Motor neuron (in vitro differentiated cells): ENCODE measurements around the gene TARS2. TPM values are rescaled to one million over a fixed set of nuclear protein-coding genes. Genes with fewer than 3 reads are reported as not detected.

Experiments used
- ATAC-seq, 8 experiments: fragments of 200-7000 bp; cut with Tn5 transposase; replicated peaks in 6 of 8; 2 replicates each; pipeline ENCODE4 v1.8.0; 2021; ENCODE audit warnings: mild to moderate bottlenecking in 8 of 8, moderate library complexity in 8 of 8
- H3K27ac ChIP-seq, 2 donors: fragments of 250-450 bp; sonication (Bioruptor Pico); 2 replicates each; pipeline ENCODE4 v1.9.0; 2021; ENCODE audit warnings: antibody characterized with exemption in 2 of 2, mild to moderate bottlenecking in 2 of 2, moderate library complexity in 1 of 2
- H3K4me1 ChIP-seq, 2 donors: fragments of 250-450 bp; sonication (Bioruptor Pico); replicated peaks in 1 of 2; 2 replicates each; pipeline ENCODE4 v1.6.1; 2021; ENCODE audit warnings: antibody characterized with exemption in 2 of 2, mild to moderate bottlenecking in 2 of 2, moderate library complexity in 1 of 2
- H3K4me3 ChIP-seq, 5 donors: fragments of 250-450 bp; sonication (Bioruptor Pico); 2 replicates each; pipeline ENCODE4 v1.9.0; 2021; ENCODE audit warnings: antibody characterized with exemption in 5 of 5, mild to moderate bottlenecking in 5 of 5, moderate library complexity in 4 of 5
- WGBS, 10 experiments: fragments of 450-650 bp; shearing (Covaris generic); methylation state at CpG; one replicate each; pipeline ENCODE4 v1.0.0; 2022; 5-methylcytosine and 5-hydroxymethylcytosine counted together
- in situ Hi-C, 9 experiments: fragments of 400-800 bp; cut with MboI; loops; one replicate each; pipeline ENCODE4 v1.15.0; 2021; ENCODE audit warnings: low sequenced_read_pairs in 9 of 9, low pct_unique_long_range_greater_than_20kb in 2 of 9; ENCODE audit not compliant: unreplicated experiment in 9 of 9
- total RNA-seq, 8 experiments: library from RNA; unstranded; fragments of 300-600 nt; gene quantifications; 2 replicates each; pipeline versions ENCODE4 v1.2.3 to v1.2.4, GENCODE V29; 2022

Gene TARS2, protein sequence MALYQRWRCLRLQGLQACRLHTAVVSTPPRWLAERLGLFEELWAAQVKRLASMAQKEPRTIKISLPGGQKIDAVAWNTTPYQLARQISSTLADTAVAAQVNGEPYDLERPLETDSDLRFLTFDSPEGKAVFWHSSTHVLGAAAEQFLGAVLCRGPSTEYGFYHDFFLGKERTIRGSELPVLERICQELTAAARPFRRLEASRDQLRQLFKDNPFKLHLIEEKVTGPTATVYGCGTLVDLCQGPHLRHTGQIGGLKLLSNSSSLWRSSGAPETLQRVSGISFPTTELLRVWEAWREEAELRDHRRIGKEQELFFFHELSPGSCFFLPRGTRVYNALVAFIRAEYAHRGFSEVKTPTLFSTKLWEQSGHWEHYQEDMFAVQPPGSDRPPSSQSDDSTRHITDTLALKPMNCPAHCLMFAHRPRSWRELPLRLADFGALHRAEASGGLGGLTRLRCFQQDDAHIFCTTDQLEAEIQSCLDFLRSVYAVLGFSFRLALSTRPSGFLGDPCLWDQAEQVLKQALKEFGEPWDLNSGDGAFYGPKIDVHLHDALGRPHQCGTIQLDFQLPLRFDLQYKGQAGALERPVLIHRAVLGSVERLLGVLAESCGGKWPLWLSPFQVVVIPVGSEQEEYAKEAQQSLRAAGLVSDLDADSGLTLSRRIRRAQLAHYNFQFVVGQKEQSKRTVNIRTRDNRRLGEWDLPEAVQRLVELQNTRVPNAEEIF
- 10 to 100 TPM; 24.1 to 51.0 (median 35.8) TPM for total RNA-seq

DNA sequence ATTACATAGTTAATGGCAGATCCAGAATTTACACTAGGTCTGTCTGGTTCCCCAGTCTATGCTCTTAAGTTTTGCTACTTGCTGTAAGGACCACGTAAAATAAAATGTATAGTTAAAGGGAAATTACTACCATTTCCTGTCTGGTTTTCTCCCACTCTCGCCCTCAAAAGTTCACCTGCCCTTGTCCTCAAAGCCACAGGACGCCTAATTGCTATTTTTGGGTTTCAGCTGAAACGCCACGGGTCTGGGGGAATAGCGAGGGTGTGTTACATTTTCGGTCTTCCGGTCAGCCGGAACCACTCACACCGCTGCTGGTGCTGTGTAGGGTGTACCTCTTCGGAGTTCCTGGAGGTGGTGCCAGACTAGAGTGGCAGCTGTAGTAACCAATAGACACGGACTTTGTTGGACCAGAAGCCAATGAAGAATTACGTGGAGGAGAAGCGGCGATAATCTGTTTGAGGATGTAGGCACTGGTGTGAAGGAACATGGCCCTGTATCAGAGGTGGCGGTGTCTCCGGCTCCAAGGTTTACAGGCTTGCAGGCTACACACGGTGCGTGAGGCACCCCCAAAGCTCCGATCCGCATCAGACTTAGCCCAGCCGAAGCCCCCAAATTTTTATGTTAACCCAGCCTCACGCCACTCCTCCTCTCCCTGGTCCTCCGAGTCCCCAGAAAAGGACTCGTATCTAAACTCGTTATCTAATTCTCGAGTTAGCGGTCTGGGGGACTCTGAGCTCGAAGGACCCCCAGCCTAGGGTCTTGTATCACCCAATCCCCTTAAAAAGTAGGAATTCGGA is at the start of gene TARS2:
Gene TARS2, plus strand, starts transcription at position 454 of the 797 bp plus-strand sequence. Its CDS starts 32 bp downstream, at position 486.
- in situ Hi-C loops, result no loop called here
- H3K4me1 ChIP-seq, result peaks cover 5 to 6% of the 10 kb centered on the region in 2 donors
- peak; percentile 100 for ATAC-seq
- 0 to 3% (median 0%) methylated on average over 1 to 26 of the region's 30 CpGs; no CpG with 5 or more reads in 2 of the 10 experiments for WGBS, 10 experiments
- H3K4me3 ChIP-seq, result peak within 1 kb of the TSS; percentile 78 to 92 (median 83)
- peak within 1 kb of the TSS; percentile 79 to 86 for H3K27ac ChIP-seq

DNA sequence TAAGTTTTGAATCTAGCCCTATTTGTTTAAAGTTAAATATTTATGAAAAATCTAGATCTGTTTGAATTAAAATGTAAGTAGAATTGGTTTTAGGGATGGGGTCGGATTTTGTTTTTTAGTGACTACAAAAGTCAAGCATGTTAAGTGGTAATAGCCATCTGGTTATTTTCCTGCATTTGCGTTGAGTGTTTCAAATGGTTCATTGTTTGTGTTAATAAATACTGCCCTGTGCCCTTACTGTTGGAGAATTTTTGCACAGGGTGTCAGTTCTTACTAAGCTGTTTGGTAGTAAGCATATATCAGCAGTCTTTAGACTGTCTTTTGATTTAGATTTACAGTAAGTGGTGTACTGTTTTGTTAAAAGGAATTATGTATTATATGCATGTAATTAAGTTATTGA is 46.1 kb upstream of the TARS2 start:
- 77 to 100% (median 94%) methylated on average over 1 to 2 of the region's 2 CpGs for WGBS, 10 experiments
- ATAC-seq, result no peak
- no peak overlapping the region for H3K27ac ChIP-seq
- H3K4me3 ChIP-seq, result no peak overlapping the region
- in situ Hi-C loops, result no loop called here
- H3K4me1 ChIP-seq, result no peaks in the 10 kb centered on the region

DNA sequence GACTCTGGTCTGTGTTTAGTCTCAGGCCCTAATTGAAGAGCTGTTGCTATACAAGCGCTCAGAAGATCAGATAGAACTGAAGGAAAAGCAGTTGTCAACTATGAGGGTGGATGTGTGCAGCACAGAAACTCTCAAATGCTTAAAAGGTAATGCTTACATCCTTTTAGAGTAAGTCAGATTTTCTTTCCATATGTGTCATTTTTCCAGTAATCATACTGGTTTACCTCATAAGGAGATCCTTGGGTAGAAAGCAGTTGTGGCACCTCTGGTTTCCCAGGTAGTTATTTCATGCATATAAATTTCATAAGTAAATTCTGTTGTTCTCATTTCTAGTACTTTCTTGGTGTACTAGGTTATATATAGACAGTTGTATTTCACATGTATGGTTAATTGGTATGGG is 43.0 kb upstream of the TARS2 start:
- Histone ChIP-seq H3K4me1 (no peaks in the 10 kb centered on the region), H3K4me3 (no peak overlapping the region), H3K27ac (no peak overlapping the region)
- no peak for ATAC-seq
- 86 to 100% (median 100%) methylated on average over 1 of the region's 1 CpG for WGBS, 10 experiments
- in situ Hi-C loops, result no loop called here

DNA sequence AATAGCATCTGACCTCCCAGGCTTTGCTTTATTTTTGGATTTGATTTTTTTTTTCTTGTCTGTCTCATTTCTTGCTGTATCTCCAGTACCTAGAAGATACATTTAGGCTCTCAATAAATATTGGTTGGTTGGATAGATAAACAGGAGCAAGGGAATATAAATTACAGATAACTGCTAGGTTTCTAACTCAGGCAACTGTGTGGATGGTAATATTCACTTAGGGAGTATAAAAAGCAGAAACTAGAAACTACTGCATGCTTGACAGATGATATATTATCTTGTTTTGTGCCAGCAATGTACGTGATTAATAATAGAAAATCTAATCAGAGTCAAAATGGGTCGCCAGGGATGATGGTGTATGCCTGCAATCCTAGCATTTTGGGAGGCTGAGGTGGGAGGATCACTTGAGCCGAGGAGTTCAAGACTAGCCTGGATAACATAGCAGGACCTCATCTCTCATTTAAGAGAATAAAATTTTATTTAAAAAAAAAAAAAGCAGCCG is 31.0 kb upstream of the TARS2 start:
- H3K4me3 ChIP-seq, result no peak overlapping the region
- WGBS, 10 experiments, result 61 to 100% (median 95%) methylated on average over 2 to 4 of the region's 4 CpGs; no CpG with 5 or more reads in 1 of the 10 experiments
- ATAC-seq, result no peak
- no peak overlapping the region for H3K27ac ChIP-seq
- H3K4me1 ChIP-seq, result no peaks in the 10 kb centered on the region
- in situ Hi-C loops, result loop anchor here in 1 of 9 experiments (25.0 kb wide), 1 partner anchor 106 kb away; no protein-coding TSS in a partner anchor

DNA sequence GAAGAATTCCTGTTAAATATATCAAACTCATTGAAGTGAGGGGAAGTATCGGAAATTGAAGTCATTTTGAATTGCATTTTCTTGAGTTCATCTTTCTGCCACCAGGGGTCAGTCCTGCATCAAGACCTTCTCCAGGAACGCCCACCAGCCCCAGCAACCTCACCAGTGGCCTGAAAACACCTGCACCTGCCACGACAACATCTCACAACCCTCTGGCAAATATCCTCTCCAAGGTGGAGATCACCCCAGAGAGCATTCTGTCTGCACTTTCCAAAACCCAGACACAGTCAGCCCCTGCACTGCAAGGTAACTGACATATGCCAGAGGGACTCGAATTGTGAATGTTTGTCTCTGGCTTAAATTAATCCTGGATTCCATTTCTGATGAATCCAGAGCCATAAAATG is 22.8 kb upstream of the TARS2 start:
- in situ Hi-C loops, result loop anchor here in 1 of 9 experiments (25.0 kb wide), 1 partner anchor 98 kb away; no protein-coding TSS in a partner anchor
- H3K27ac ChIP-seq, result no peak overlapping the region
- H3K4me1 ChIP-seq, result no peaks in the 10 kb centered on the region
- 28 to 83% (median 58%) methylated on average over 1 to 4 of the region's 4 CpGs; no CpG with 5 or more reads in 2 of the 10 experiments for WGBS, 10 experiments
- H3K4me3 ChIP-seq, result no peak overlapping the region
- ATAC-seq, result peak in 4 of 8 experiments; percentile 9 to 52 (median 38)

DNA sequence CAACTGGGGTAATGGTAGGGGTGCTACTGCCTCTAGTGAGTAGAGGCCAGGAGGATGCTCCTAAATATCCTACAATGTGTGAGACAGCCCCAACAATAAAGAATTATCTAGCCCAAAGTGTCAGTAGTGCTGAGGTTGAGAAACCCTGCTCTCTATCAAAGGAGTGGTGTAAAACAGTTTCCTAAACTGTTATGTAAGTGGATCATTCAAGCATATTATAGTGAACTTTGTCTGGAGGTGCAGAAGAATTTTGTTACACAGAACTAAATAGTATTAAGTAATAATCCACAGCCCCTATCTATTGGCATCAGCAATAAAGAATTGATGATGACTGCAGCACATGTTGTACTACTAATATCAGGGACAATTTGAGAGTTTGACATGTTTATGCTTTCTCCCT is 20.3 kb upstream of the TARS2 start:
- no peak for ATAC-seq
- H3K4me3 ChIP-seq, result no peak overlapping the region
- in situ Hi-C loops, result loop anchor here in 1 of 9 experiments (25.0 kb wide), 1 partner anchor 95 kb away; no protein-coding TSS in a partner anchor
- no peaks in the 10 kb centered on the region for H3K4me1 ChIP-seq
- H3K27ac ChIP-seq, result no peak overlapping the region

DNA sequence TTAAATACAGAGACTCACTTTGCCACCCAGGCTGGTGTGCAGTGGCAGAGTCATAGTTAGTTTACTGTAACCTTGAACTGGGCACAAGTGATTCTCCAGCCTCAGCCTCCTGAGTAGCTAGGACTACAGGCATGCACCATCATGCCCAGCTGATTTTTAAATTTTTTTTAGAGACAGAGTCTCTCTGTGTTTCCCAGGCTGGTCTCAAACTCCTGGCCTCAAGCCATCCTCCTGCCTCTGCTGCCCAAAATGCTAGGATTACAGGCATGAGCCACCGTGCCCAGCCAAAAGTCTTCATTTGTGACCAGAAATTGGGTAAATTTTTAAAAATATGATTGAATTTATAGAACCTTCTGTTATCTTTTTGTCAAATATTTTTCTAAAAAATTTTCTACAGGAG is 17.9 kb upstream of the TARS2 start:
- no peak for ATAC-seq
- in situ Hi-C loops, result loop anchor here in 1 of 9 experiments (25.0 kb wide), 1 partner anchor 93 kb away; no protein-coding TSS in a partner anchor
- Histone ChIP-seq H3K27ac (no peak overlapping the region), H3K4me1 (no peaks in the 10 kb centered on the region), H3K4me3 (no peak overlapping the region)
- WGBS, 10 experiments, result 33 to 100% (median 100%) methylated on average over 1 of the region's 1 CpG; no CpG with 5 or more reads in 2 of the 10 experiments

DNA sequence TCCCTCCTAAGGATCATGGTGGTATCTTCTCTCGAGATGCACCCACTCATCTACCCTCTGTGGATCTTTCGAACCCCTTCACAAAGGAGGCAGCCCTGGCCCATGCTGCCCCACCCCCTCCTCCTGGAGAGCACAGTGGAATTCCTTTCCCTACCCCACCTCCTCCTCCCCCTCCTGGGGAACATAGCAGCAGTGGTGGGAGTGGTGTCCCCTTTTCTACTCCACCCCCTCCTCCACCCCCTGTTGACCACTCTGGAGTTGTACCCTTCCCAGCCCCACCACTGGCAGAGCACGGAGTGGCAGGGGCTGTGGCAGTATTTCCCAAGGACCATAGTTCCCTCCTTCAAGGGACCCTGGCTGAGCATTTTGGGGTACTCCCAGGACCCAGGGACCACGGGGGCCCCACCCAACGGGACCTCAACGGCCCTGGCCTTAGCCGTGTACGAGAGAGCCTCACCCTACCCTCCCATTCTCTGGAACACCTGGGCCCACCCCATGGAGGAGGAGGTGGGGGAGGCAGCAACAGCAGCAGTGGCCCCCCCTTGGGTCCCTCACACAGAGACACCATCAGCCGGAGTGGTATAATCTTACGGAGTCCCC is 14.5 kb upstream of the TARS2 start:
- Histone ChIP-seq H3K4me1 (no peaks in the 10 kb centered on the region), H3K27ac (no peak overlapping the region), H3K4me3 (no peak overlapping the region)
- in situ Hi-C loops, result loop anchor here in 1 of 9 experiments (25.0 kb wide), 1 partner anchor 90 kb away; no protein-coding TSS in a partner anchor
- peak in 2 of 8 experiments; percentile 14 to 21 for ATAC-seq
- WGBS, 10 experiments, result 67 to 100% (median 96%) methylated on average over 1 to 2 of the region's 10 CpGs; no CpG with 5 or more reads in 4 of the 10 experiments

DNA sequence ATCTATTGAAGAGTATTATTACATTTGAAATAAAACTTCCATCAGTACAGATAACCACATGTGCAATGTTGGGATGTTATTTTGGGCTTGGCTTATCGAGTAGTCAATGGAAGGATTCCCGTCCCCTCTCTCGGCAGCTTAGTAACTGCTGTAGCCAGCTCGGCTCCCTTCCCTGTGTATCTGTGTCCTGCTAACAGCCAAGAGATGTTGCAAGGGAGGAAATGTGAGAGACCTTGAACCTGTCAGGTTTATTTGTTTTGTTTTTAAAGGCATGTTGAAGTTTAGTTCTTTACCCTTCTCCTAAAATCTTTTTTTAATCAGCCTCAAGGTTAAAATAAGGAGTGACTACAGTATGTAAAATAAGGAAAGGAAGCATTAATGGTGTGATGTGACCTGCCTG is 13.6 kb upstream of the TARS2 start:
- H3K4me3 ChIP-seq, result no peak overlapping the region
- WGBS, 10 experiments, result 77 to 100% (median 90%) methylated on average over 3 to 4 of the region's 4 CpGs; no CpG with 5 or more reads in 2 of the 10 experiments
- H3K4me1 ChIP-seq, result no peaks in the 10 kb centered on the region
- no peak for ATAC-seq
- no peak overlapping the region for H3K27ac ChIP-seq
- in situ Hi-C loops, result loop anchor here in 1 of 9 experiments (25.0 kb wide), 1 partner anchor 89 kb away; no protein-coding TSS in a partner anchor

DNA sequence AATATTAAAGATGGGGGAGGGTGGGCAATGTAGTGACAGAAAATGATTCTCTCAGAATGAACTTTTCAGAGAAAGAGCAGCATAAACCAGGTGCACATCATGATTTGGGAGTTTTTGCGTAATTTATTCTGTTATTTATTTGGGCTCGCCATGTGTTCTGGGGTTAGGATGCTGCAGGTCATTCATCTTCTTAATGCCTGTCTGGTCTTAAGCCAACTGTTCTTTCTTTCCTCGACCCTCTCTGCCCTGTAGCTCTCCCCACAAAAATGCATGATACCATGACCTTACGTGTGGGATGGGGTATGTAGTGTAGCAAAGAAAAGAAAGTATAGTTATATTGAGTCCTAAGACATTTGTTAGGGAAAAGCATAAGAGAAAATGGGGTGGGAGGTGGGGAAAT is 12.3 kb upstream of the TARS2 start:
- 46 to 94% (median 65%) methylated on average over 2 to 4 of the region's 4 CpGs; no CpG with 5 or more reads in 2 of the 10 experiments for WGBS, 10 experiments
- no peak overlapping the region for H3K4me3 ChIP-seq
- in situ Hi-C loops, result loop anchor here in 1 of 9 experiments (25.0 kb wide), 1 partner anchor 87 kb away; no protein-coding TSS in a partner anchor
- no peaks in the 10 kb centered on the region for H3K4me1 ChIP-seq
- H3K27ac ChIP-seq, result no peak overlapping the region
- no peak for ATAC-seq

DNA sequence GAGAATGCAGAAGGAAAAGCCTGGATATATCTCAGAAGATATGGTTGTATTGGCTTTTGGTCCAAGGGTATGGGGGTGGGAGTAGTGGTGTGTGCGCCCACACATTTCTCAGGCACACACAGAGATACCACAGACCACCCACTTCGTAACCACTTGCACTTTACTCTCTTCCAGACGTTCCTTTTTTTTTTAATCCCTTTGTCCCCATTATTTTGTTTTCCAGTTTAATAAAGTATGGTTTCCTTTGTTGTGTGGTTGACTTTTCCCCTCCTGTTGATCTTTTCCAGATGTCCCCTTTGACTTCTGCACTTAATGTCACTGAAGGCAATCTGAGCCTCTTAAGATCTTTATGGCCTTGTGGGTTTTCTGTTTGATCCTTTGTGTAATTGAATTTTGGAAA is 10.5 kb upstream of the TARS2 start:
- H3K4me3 ChIP-seq, result no peak overlapping the region
- no peak for ATAC-seq
- in situ Hi-C loops, result no loop called here
- WGBS, 10 experiments, result 10 to 61% (median 39%) methylated on average over 1 to 3 of the region's 3 CpGs
- H3K4me1 ChIP-seq, result no peaks in the 10 kb centered on the region
- H3K27ac ChIP-seq, result no peak overlapping the region

DNA sequence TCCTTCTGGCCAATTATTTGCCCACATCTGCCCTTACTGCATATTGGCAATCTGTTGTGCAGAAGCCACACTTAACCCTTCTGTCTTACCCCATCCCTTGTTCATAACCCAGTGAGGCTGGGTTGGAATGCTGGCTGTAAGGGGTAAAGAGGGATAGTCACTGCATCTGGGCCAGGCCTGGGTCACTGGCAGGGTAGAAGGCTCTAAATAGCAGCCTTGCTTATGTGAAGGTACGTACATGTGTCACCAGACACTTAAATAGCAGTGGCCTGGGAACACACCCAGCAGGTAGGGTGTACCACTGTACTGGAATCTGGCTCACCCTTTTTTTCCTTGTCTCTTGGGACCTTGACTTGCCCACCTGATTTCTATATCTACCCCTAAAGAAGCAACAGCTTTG is 9.9 kb upstream of the TARS2 start:
- WGBS, 10 experiments, result 82 to 100% (median 100%) methylated on average over 1 of the region's 1 CpG; no CpG with 5 or more reads in 6 of the 10 experiments
- no peak overlapping the region for H3K27ac ChIP-seq
- no peaks in the 10 kb centered on the region for H3K4me1 ChIP-seq
- in situ Hi-C loops, result no loop called here
- peak in 3 of 8 experiments; percentile 9 to 35 (median 29) for ATAC-seq
- no peak overlapping the region for H3K4me3 ChIP-seq
